PC-9 (cell line): ENCODE data around the gene HIRA. TPM values are rescaled to one million over a fixed set of nuclear protein-coding genes. Genes with fewer than 3 reads are reported as not detected.

Experiments used
- BruUV-seq: library from RNA; stranded (reverse); fragments of 400-500 nt; replicated peaks from 2 replicates; lab custom pipeline; 2021; lab: Mats Ljungman, UMichigan
- CTCF ChIA-PET: fragments of 300-600 bp; sonication (Branson Sonifier 250); formaldehyde crosslinking; loops from one replicate; lab custom pipeline; 2022; ENCODE audit warnings: antibody characterized with exemption; lab: Charles Lee
- POLR2A ChIA-PET: fragments of 300-600 bp; sonication (Branson Sonifier 250); formaldehyde crosslinking; loops from one replicate; lab custom pipeline; 2022; ENCODE audit warnings: antibody characterized with exemption; ENCODE audit not compliant: unreplicated experiment; lab: Charles Lee
- DNase-seq, 2 experiments: peaks; one replicate each; pipeline versions ENCODE4 v3.0.0 to v3.0.0-alpha.2; 2015 to 2022; ENCODE audit warnings: mixed read lengths in 1 of 2
- H2AFZ ChIP-seq: fragments of 200-600 bp; sonication (generic); 2 replicates; pipeline ENCODE4 v1.8.1; 2017; ENCODE audit warnings: antibody characterized with exemption
- H3F3A ChIP-seq: fragments of 200-600 bp; sonication (generic); 2 replicates; pipeline ENCODE4 v1.8.1; 2017; ENCODE audit warnings: antibody characterized with exemption, mild to moderate bottlenecking, low read depth; ENCODE audit not compliant: insufficient read depth
- H3K27ac ChIP-seq: fragments of 200-600 bp; sonication (generic); 2 replicates; pipeline ENCODE4 v1.6.1; 2016; ENCODE audit warnings: mixed run types
- H3K27me3 ChIP-seq: fragments of 200-600 bp; sonication (generic); 2 replicates; pipeline ENCODE4 v1.6.1; 2016; ENCODE audit warnings: low read depth, mixed run types; ENCODE audit not compliant: insufficient read depth
- H3K36me3 ChIP-seq: fragments of 200-600 bp; sonication (generic); 2 replicates; pipeline ENCODE4 v1.6.1; 2016; ENCODE audit warnings: low read depth, mixed run types
- H3K4me1 ChIP-seq: fragments of 200-600 bp; sonication (generic); replicated peaks from 2 replicates; pipeline ENCODE4 v1.6.1; 2016; ENCODE audit warnings: mixed run types; ENCODE audit not compliant: insufficient read depth
- H3K4me2 ChIP-seq: fragments of 200-600 bp; sonication (generic); 2 replicates; pipeline ENCODE4 v1.6.1; 2017; ENCODE audit warnings: mixed run types
- H3K4me3 ChIP-seq: fragments of 200-600 bp; sonication (generic); 2 replicates; pipeline ENCODE4 v1.6.1; 2016; ENCODE audit warnings: mixed run types
- H3K79me2 ChIP-seq: fragments of 200-600 bp; sonication (generic); 2 replicates; pipeline ENCODE4 v1.6.1; 2017; ENCODE audit warnings: low read depth, mixed run types
- H3K9me2 ChIP-seq: fragments of 200-600 bp; sonication (generic); 2 replicates; pipeline ENCODE4 v1.8.1; 2017; ENCODE audit warnings: mild to moderate bottlenecking; ENCODE audit not compliant: insufficient read depth
- H3K9me3 ChIP-seq: fragments of 200-600 bp; sonication (generic); 2 replicates; pipeline ENCODE4 v1.8.1; 2016; ENCODE audit warnings: low read depth; ENCODE audit not compliant: insufficient read depth
- H4K20me1 ChIP-seq: fragments of 200-600 bp; sonication (generic); 2 replicates; pipeline ENCODE4 v1.8.1; 2017; ENCODE audit not compliant: insufficient read depth
- EZH2 ChIP-seq: fragments of 200-600 bp; sonication (generic); IDR thresholded peaks from 2 replicates; pipeline ENCODE4 v1.8.0; 2017; ENCODE audit warnings: antibody characterized with exemption, low read depth
- intact Hi-C: fragments of 100-400 bp; cut with micrococcal nuclease; formaldehyde crosslinking; loops from one replicate; pipeline ENCODE4 v1.10.0; 2022; ENCODE audit not compliant: unreplicated experiment
- total RNA-seq: library from RNA; stranded (reverse); gene quantifications from 2 replicates; pipeline ENCODE4 v1.2.3, GENCODE V29; 2021
- TF ChIP-seq, protein P1 (sequence below): fragments of 200-600 bp; sonication (generic); conservative IDR thresholded peaks from 2 replicates; pipeline ENCODE4 v1.6.1; 2017; ENCODE audit warnings: mixed run types, antibody characterized with exemption, mild to moderate bottlenecking, moderate library complexity

The HIRA gene
- total RNA-seq, 1 experiment from 2014 or later: 19.2 TPM

DNA sequence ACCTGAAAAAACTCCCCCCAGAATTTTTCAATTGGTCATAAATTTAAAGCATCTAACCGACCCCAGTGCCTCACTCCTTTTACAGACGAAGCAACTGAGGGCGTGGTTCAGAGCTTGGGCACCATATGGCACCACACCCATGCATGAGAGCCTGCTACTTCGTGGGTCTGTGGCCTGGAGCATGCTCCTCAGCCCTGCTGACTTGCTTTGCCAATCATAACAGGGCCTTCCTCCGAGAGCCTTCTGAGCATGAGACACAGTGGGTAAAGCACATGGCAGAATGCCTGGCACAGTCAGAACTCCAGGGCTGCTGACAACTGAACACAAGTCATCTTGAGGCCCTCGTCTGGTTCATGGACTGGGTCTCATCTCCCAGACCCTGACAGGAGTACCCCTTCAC, 33.3 kb downstream of the HIRA start:
- Histone ChIP-seq H3K79me2 (no peaks in the 10 kb centered on the region), H3F3A (no peaks in the 10 kb centered on the region), H3K4me2 (no peak overlapping the region), H3K36me3 (no peaks in the 10 kb centered on the region; the same call in 1 of the 2 replicates), H4K20me1 (no peaks in the 10 kb centered on the region), H3K27me3 (no peaks in the 10 kb centered on the region), H3K27ac (no peak overlapping the region), H3K4me1 (no peaks in the 10 kb centered on the region), H2AFZ (no peak overlapping the region), H3K9me3 (no peaks in the 10 kb centered on the region), H3K4me3 (no peak overlapping the region), H3K9me2 (no peaks in the 10 kb centered on the region)
- BruUV-seq: no TSS peak
- intact Hi-C loops: loop anchor here (5.0 kb wide), 1 partner anchor 221 kb away; the partner anchor contains the start of gene SLC25A1
- ChIA-PET POLR2A (no interaction called here), CTCF (no interaction called here)
- TF ChIP-seq, protein P1, sequence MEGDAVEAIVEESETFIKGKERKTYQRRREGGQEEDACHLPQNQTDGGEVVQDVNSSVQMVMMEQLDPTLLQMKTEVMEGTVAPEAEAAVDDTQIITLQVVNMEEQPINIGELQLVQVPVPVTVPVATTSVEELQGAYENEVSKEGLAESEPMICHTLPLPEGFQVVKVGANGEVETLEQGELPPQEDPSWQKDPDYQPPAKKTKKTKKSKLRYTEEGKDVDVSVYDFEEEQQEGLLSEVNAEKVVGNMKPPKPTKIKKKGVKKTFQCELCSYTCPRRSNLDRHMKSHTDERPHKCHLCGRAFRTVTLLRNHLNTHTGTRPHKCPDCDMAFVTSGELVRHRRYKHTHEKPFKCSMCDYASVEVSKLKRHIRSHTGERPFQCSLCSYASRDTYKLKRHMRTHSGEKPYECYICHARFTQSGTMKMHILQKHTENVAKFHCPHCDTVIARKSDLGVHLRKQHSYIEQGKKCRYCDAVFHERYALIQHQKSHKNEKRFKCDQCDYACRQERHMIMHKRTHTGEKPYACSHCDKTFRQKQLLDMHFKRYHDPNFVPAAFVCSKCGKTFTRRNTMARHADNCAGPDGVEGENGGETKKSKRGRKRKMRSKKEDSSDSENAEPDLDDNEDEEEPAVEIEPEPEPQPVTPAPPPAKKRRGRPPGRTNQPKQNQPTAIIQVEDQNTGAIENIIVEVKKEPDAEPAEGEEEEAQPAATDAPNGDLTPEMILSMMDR: no peak
- no peak for TF ChIP-seq EZH2
- no peak for DNase-seq

DNA sequence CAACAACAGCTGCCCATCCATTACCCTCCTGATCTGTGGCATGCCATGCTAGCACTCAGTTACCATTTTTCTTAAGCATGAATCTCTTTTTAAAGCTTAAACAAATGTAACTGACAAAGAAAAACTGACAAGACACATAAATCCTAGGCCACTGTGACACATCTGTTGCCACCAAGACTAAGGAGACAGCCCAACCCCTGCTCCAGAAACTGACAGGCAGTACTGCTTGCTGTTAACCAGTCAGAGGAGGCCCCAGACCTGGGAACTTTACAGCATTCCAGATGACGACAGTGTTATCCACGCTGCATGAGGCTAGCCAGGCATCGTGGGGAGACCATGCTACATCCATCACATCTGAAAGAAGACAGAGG, 33.8 kb downstream of the HIRA start:
- BruUV-seq: no TSS peak
- Histone ChIP-seq H3K9me2 (no peaks in the 10 kb centered on the region), H3K36me3 (no peaks in the 10 kb centered on the region; the same call in 1 of the 2 replicates), H3K79me2 (no peaks in the 10 kb centered on the region), H3K27me3 (no peaks in the 10 kb centered on the region), H3K27ac (no peak overlapping the region), H3K4me2 (no peak overlapping the region), H3K9me3 (no peaks in the 10 kb centered on the region), H3K4me3 (no peak overlapping the region), H4K20me1 (no peaks in the 10 kb centered on the region), H3K4me1 (no peaks in the 10 kb centered on the region), H3F3A (no peaks in the 10 kb centered on the region), H2AFZ (no peak overlapping the region)
- ChIA-PET CTCF (no interaction called here), POLR2A (no interaction called here)
- DNase-seq: no peak
- intact Hi-C loops: loop anchor here (5.0 kb wide), 1 partner anchor 220 kb away; the partner anchor contains the start of gene SLC25A1
- TF ChIP-seq, protein P1: no peak
- no peak for TF ChIP-seq EZH2

DNA sequence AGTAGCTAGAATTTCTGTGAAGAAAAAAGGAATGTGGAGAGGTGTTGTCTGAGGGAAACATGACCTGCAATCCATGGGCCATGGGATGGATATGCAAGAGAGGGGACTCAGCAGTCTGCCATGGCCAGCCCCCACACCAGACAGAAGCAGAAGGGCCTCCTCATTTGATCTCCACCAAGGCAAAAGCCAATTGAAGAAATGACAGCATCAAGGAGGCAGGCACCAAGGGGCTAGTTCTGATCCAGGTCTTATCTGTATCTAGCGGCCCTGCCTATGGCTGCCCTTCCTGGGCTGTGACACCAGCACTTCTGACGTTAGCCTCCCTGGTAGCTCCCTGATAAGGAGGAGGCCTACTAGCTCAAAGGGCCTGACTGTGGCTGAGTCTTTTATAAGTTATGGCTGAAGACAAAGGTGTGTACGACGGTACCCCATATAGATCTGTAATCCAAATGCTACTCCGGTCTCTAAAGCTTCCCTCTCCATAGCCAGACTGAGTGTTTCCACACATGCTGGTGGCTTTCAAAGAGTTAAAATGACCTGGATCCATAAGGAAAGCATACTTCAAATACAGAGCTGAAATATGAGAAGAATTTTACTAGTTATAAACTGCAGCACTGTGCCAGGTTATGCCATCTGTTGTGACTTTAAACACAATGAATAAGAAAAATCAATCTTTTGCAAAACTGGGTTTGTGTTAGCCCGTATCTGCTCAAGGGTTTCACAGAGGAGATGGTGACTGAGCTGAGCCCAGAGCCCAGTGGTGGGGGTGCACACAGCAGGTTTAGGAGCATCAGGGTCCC, 34.4 kb downstream of the HIRA start:
- Histone ChIP-seq H2AFZ (no peak overlapping the region), H3K4me3 (no peak overlapping the region), H3K79me2 (no peaks in the 10 kb centered on the region), H3K9me3 (no peaks in the 10 kb centered on the region), H3K36me3 (no peaks in the 10 kb centered on the region), H3F3A (no peaks in the 10 kb centered on the region), H3K27me3 (no peaks in the 10 kb centered on the region), H3K9me2 (no peaks in the 10 kb centered on the region), H3K4me2 (no peak overlapping the region), H4K20me1 (no peaks in the 10 kb centered on the region), H3K27ac (no peak overlapping the region), H3K4me1 (no peaks in the 10 kb centered on the region)
- no peak for TF ChIP-seq EZH2
- TF ChIP-seq, protein P1: no peak
- ChIA-PET CTCF (no interaction called here), POLR2A (no interaction called here)
- intact Hi-C loops: loop anchor here (5.0 kb wide), 1 partner anchor 220 kb away; the partner anchor contains the start of gene SLC25A1
- no peak for DNase-seq
- no TSS peak for BruUV-seq
